ENCODE measurements around the gene R3HDM2. TPM values are rescaled to one million over a fixed set of nuclear protein-coding genes. Genes with fewer than 3 reads are reported as not detected.
"Not testable (repeated sequence)": the region's sequence is repeated elsewhere in the genome, so short reads cannot be mapped to it uniquely, and the experiment has no call there.

Gene R3HDM2
- total RNA-seq, 2 experiments from 2014 or later: 22.8 to 24.2 TPM

GRCh38 chr12:57367121-57367520, 63.7 kb downstream of the R3HDM2 start:
- H3K9me3 Mint-ChIP-seq: peaks cover 11% of the 10 kb centered on the region
- peaks cover 31% of the 10 kb centered on the region for H3K36me3 Mint-ChIP-seq

GRCh38 chr12:57366315-57366714, 64.5 kb downstream of the R3HDM2 start:
- no peak for DNase-seq
- Mint-ChIP-seq H3K27me3 (no peaks in the 10 kb centered on the region), H3K4me1 (no peaks in the 10 kb centered on the region), H3K9me3 (peaks cover 11% of the 10 kb centered on the region), H3K27ac (no peak overlapping the region), H3K4me3 (no peak overlapping the region), H3K36me3 (peaks cover 31% of the 10 kb centered on the region)

More at GRCh38 chr12:57367121-57367520, 63.7 kb downstream of the R3HDM2 start:
- no peak for DNase-seq
- Mint-ChIP-seq H3K4me3 (no peak overlapping the region), H3K27ac (no peak overlapping the region), H3K27me3 (no peaks in the 10 kb centered on the region), H3K4me1 (peaks cover 1% of the 10 kb centered on the region)

- not testable (repeated sequence) for H3K27ac Mint-ChIP-seq, H3K4me1 Mint-ChIP-seq, H3K4me3 Mint-ChIP-seq, DNase-seq, H3K27me3 Mint-ChIP-seq
- Mint-ChIP-seq H3K9me3 (peaks cover 11% of the 10 kb centered on the region), H3K36me3 (peaks cover 28% of the 10 kb centered on the region)
Measured at GRCh38 chr12:57364156-57364555, 66.7 kb downstream of the R3HDM2 start.

- Mint-ChIP-seq H3K27ac (no peak overlapping the region), H3K4me3 (no peak overlapping the region), H3K4me1 (no peaks in the 10 kb centered on the region), H3K9me3 (no peaks in the 10 kb centered on the region), H3K36me3 (peaks cover 5% of the 10 kb centered on the region), H3K27me3 (no peaks in the 10 kb centered on the region)
- no peak for DNase-seq
Measured at GRCh38 chr12:57360468-57360867, 70.4 kb downstream of the R3HDM2 start.

GRCh38 chr12:57358646-57359045, 72.2 kb downstream of the R3HDM2 start:
- no peaks in the 10 kb centered on the region for H3K9me3 Mint-ChIP-seq
- no peak overlapping the region for H3K27ac Mint-ChIP-seq
- no peak overlapping the region for H3K4me3 Mint-ChIP-seq
- no peaks in the 10 kb centered on the region for H3K4me1 Mint-ChIP-seq
- no peak for DNase-seq
- H3K27me3 Mint-ChIP-seq: no peaks in the 10 kb centered on the region
- H3K36me3 Mint-ChIP-seq: peaks cover 8% of the 10 kb centered on the region

GRCh38 chr12:57355734-57356133, 75.1 kb downstream of the R3HDM2 start:
- no peaks in the 10 kb centered on the region for H3K4me1 Mint-ChIP-seq
- no peaks in the 10 kb centered on the region for H3K27me3 Mint-ChIP-seq
- H3K4me3 Mint-ChIP-seq: no peak overlapping the region
- H3K36me3 Mint-ChIP-seq: peaks cover 19% of the 10 kb centered on the region
- no peak for DNase-seq
- no peak overlapping the region for H3K27ac Mint-ChIP-seq
- no peaks in the 10 kb centered on the region for H3K9me3 Mint-ChIP-seq

- Mint-ChIP-seq H3K27ac (no peak overlapping the region), H3K4me1 (no peaks in the 10 kb centered on the region), H3K4me3 (no peak overlapping the region), H3K27me3 (no peaks in the 10 kb centered on the region), H3K9me3 (peaks cover 4% of the 10 kb centered on the region), H3K36me3 (peaks cover 29% of the 10 kb centered on the region)
- no peak for DNase-seq
Measured at GRCh38 chr12:57352166-57352565, 78.7 kb downstream of the R3HDM2 start.

GRCh38 chr12:57347284-57347683, 83.6 kb downstream of the R3HDM2 start:
- peaks cover 4% of the 10 kb centered on the region for H3K9me3 Mint-ChIP-seq
- peaks cover 48% of the 10 kb centered on the region for H3K36me3 Mint-ChIP-seq

GRCh38 chr12:57343703-57344378, 87.0 kb downstream of the R3HDM2 start:
- H3K4me3 Mint-ChIP-seq: no peak overlapping the region
- peaks cover 39% of the 10 kb centered on the region for H3K4me1 Mint-ChIP-seq
- peak; percentile 26 for DNase-seq
- peak overlapping the region; percentile 73 for H3K27ac Mint-ChIP-seq
- H3K9me3 Mint-ChIP-seq: peaks cover 4% of the 10 kb centered on the region
- peaks cover 38% of the 10 kb centered on the region for H3K36me3 Mint-ChIP-seq
- H3K27me3 Mint-ChIP-seq: no peaks in the 10 kb centered on the region

More at GRCh38 chr12:57347284-57347683, 83.6 kb downstream of the R3HDM2 start:
- DNase-seq: no peak
- no peak overlapping the region for H3K27ac Mint-ChIP-seq
- no peaks in the 10 kb centered on the region for H3K27me3 Mint-ChIP-seq
- no peak overlapping the region for H3K4me3 Mint-ChIP-seq
- H3K4me1 Mint-ChIP-seq: peaks cover 25% of the 10 kb centered on the region

- H3K36me3 Mint-ChIP-seq: peaks cover 29% of the 10 kb centered on the region
- no peaks in the 10 kb centered on the region for H3K27me3 Mint-ChIP-seq
- no peaks in the 10 kb centered on the region for H3K9me3 Mint-ChIP-seq
- no peak overlapping the region for H3K4me3 Mint-ChIP-seq
- no peak for DNase-seq
- peaks cover 41% of the 10 kb centered on the region for H3K4me1 Mint-ChIP-seq
- H3K27ac Mint-ChIP-seq: peak overlapping the region; percentile 48
Measured at GRCh38 chr12:57342207-57342691, 88.6 kb downstream of the R3HDM2 start.

- no peaks in the 10 kb centered on the region for H3K27me3 Mint-ChIP-seq
- peaks cover under 1% of the 10 kb centered on the region for H3K9me3 Mint-ChIP-seq
- H3K4me1 Mint-ChIP-seq: peaks cover 41% of the 10 kb centered on the region
- no peak for DNase-seq
- no peak overlapping the region for H3K27ac Mint-ChIP-seq
- H3K36me3 Mint-ChIP-seq: peaks cover 25% of the 10 kb centered on the region
- H3K4me3 Mint-ChIP-seq: no peak overlapping the region
Measured at GRCh38 chr12:57341275-57341990, 89.4 kb downstream of the R3HDM2 start.

GRCh38 chr12:57340104-57340503, 90.7 kb downstream of the R3HDM2 start:
- no peak for DNase-seq
- Mint-ChIP-seq H3K9me3 (peaks cover 4% of the 10 kb centered on the region), H3K4me3 (no peak overlapping the region), H3K4me1 (peaks cover 40% of the 10 kb centered on the region), H3K27me3 (no peaks in the 10 kb centered on the region), H3K36me3 (peaks cover 27% of the 10 kb centered on the region), H3K27ac (no peak overlapping the region)

GRCh38 chr12:57336299-57336698, 94.5 kb downstream of the R3HDM2 start:
- H3K27ac Mint-ChIP-seq, H3K9me3 Mint-ChIP-seq, H3K27me3 Mint-ChIP-seq, DNase-seq, H3K4me3 Mint-ChIP-seq: not testable (repeated sequence)
- Mint-ChIP-seq H3K36me3 (peaks cover 17% of the 10 kb centered on the region), H3K4me1 (peaks cover 11% of the 10 kb centered on the region)

- Mint-ChIP-seq H3K27ac (no peak overlapping the region), H3K4me3 (no peak overlapping the region), H3K36me3 (peaks cover 21% of the 10 kb centered on the region), H3K9me3 (peaks cover 4% of the 10 kb centered on the region), H3K27me3 (no peaks in the 10 kb centered on the region), H3K4me1 (peaks cover 2% of the 10 kb centered on the region)
- no peak for DNase-seq
Measured at GRCh38 chr12:57334219-57334618, 96.6 kb downstream of the R3HDM2 start.

GRCh38 chr12:57332646-57333312, 98.1 kb downstream of the R3HDM2 start:
- Mint-ChIP-seq H3K9me3 (peaks cover 4% of the 10 kb centered on the region), H3K36me3 (peaks cover 19% of the 10 kb centered on the region), H3K4me3 (no peak overlapping the region), H3K27ac (no peak overlapping the region), H3K4me1 (peaks cover 2% of the 10 kb centered on the region), H3K27me3 (no peaks in the 10 kb centered on the region)
- DNase-seq: no peak

Measured in activated naive CD8-positive, alpha-beta T cell treated with anti-CD3 and anti-CD28 coated beads for 36 hours (primary cell).